ENCODE results near the gene GPR176. TPM values are rescaled to one million over a fixed set of nuclear protein-coding genes. Genes with fewer than 3 reads are reported as not detected.

The GPR176 gene
- total RNA-seq, 1 donor from 2014 or later: 52.0 TPM

DNA sequence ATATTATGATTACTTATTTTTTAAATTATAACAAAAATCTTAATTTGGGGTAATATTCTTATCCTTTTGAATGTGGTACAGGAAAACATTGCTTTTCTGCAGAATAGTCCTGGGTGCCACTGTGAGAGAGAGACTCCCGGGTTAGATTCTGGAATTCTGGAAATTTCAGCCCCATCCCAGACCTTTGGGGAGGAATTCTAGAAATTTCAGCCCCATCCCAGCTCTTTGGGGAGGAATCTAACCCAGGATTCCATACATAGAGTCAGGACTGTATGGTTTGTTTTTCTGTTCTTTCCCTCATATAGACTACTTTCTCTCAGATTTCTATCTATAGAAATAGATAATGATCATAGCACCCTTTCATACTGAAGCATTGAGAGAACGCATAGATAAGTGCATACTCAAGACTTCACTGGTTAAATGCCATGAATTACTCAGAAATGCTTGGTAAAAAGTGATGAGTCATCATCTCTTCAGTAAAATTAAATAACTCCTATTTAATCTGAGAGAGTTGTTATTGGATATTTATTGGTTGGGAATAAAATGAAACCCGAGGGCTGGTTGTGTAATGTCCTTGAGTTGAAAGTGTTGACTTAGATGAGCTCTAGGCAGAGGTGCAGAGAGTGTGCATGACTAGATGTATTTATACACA lies 22.2 kb upstream of the GPR176 start:
- TF ChIP-seq, protein P1, sequence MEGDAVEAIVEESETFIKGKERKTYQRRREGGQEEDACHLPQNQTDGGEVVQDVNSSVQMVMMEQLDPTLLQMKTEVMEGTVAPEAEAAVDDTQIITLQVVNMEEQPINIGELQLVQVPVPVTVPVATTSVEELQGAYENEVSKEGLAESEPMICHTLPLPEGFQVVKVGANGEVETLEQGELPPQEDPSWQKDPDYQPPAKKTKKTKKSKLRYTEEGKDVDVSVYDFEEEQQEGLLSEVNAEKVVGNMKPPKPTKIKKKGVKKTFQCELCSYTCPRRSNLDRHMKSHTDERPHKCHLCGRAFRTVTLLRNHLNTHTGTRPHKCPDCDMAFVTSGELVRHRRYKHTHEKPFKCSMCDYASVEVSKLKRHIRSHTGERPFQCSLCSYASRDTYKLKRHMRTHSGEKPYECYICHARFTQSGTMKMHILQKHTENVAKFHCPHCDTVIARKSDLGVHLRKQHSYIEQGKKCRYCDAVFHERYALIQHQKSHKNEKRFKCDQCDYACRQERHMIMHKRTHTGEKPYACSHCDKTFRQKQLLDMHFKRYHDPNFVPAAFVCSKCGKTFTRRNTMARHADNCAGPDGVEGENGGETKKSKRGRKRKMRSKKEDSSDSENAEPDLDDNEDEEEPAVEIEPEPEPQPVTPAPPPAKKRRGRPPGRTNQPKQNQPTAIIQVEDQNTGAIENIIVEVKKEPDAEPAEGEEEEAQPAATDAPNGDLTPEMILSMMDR (IDR thresholded peaks at IDR 0.05; ENCODE audit: insufficient read depth, low read length, poor library complexity, severe bottlenecking): no peak
- no peaks in the 10 kb centered on the region for H3K27me3 ChIP-seq (ENCODE audit: control insufficient read depth, insufficient read depth, low read length)
- peaks cover 5% of the 10 kb centered on the region for H3K36me3 ChIP-seq (ENCODE audit: control insufficient read depth, insufficient read depth, low read length)
- DNase-seq (ENCODE audit: low read depth): no peak
- no peak overlapping the region for H3K4me3 ChIP-seq (ENCODE audit: low read depth, low read length)

DNA sequence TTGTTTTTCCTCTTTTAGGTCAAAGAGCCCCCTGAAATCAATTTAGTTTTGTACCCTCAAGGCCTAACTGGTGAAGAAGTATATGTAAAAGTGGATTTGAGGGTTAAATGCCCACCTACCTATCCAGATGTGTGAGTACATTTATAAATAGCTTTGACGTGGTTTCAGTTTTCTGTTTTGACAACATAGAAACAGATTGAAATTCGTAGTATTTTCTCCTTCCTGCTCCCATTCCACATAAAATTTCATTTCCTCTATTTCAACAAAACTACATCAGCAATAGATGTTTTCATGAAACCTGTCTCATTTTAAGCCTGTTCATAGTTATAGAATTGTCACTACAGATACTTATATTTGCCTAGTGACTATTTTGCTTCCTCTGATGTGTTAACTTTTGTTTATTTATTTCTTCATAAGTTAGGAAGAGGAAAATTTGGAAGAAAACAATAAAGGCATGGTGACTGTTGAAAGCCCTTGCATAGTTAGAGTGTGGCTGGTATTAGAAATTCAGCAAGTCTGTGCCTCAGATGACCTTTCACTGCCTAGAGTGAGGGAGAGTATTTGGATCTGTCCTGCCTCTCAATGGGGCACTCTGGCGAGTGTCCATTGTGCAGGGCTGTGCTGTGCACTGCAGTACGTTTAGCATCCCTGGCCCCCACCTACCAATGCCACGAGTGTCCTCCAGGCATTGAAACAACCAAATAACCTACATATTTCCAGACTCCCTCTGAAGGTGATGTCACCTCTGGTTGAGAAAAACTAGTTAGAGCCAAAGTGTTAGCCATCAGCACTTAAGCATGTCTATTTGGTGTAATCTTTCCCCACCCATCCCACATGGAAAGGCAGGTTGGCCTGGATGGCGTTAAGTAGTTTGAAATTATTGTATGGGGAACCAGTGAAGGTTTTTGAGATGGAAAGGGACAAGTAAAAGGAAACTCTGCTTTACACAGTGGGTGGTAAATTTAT lies 19.7 kb upstream of the GPR176 start:
- Histone ChIP-seq H3K4me3 (ENCODE audit: low read depth, low read length) (no peak overlapping the region), H3K27me3 (ENCODE audit: control insufficient read depth, insufficient read depth, low read length) (no peaks in the 10 kb centered on the region), H3K36me3 (ENCODE audit: control insufficient read depth, insufficient read depth, low read length) (peaks cover 3% of the 10 kb centered on the region)
- TF ChIP-seq, protein P1 (IDR thresholded peaks at IDR 0.05; ENCODE audit: insufficient read depth, low read length, poor library complexity, severe bottlenecking): no peak
- DNase-seq (ENCODE audit: low read depth): no peak

- Histone ChIP-seq H3K27me3 (ENCODE audit: control insufficient read depth, insufficient read depth, low read length) (no peaks in the 10 kb centered on the region), H3K36me3 (ENCODE audit: control insufficient read depth, insufficient read depth, low read length) (peaks cover 3% of the 10 kb centered on the region), H3K4me3 (ENCODE audit: low read depth, low read length) (no peak overlapping the region)
- TF ChIP-seq, protein P1 (IDR thresholded peaks at IDR 0.05; ENCODE audit: insufficient read depth, low read length, poor library complexity, severe bottlenecking): no peak
- no peak for DNase-seq (ENCODE audit: low read depth)
Measured at GRCh38 chr15:39937696-39938095, 17.6 kb upstream of the GPR176 start.

DNA sequence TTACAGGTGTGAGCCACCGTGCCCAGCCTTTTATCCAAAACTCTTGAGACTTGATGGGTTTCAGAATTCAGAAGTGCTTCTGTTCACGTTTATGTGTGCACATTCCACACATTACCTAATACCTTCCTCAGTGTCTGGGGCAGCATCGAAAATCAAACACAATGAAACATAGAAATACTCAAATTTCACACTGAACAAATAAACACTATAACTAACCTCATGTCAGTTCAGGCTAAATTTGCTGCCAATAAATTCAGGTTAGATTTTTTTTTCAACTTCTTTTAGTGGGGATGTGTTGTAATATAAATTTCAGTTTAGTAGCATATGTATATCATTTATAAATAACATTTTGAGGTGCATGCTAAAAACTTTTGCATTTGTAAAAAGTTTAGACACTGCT lies 16.6 kb upstream of the GPR176 start:
- H3K36me3 ChIP-seq (ENCODE audit: control insufficient read depth, insufficient read depth, low read length): peaks cover 1% of the 10 kb centered on the region
- DNase-seq (ENCODE audit: low read depth): no peak
- TF ChIP-seq, protein P1 (IDR thresholded peaks at IDR 0.05; ENCODE audit: insufficient read depth, low read length, poor library complexity, severe bottlenecking): no peak
- H3K4me3 ChIP-seq (ENCODE audit: low read depth, low read length): no peak overlapping the region
- H3K27me3 ChIP-seq (ENCODE audit: control insufficient read depth, insufficient read depth, low read length): no peaks in the 10 kb centered on the region

- Histone ChIP-seq H3K27me3 (ENCODE audit: control insufficient read depth, insufficient read depth, low read length) (no peaks in the 10 kb centered on the region), H3K4me3 (ENCODE audit: low read depth, low read length) (no peak overlapping the region), H3K36me3 (ENCODE audit: control insufficient read depth, insufficient read depth, low read length) (peaks cover 1% of the 10 kb centered on the region)
- TF ChIP-seq, protein P1 (IDR thresholded peaks at IDR 0.05; ENCODE audit: insufficient read depth, low read length, poor library complexity, severe bottlenecking): no peak
- DNase-seq (ENCODE audit: low read depth): peak; percentile 62
Measured at GRCh38 chr15:39936187-39936586, 16.1 kb upstream of the GPR176 start.
